WI38 (cell line): ENCODE data around the gene PARP4.
"Not testable (repeated sequence)": the region's sequence is repeated elsewhere in the genome, so short reads cannot be mapped to it uniquely, and the experiment has no call there.

ENCODE experiments used
- H3K4me3 ChIP-seq: 2 replicates; pipeline ENCODE4 v1.5.1; 2011; ENCODE audit warnings: low read depth, mild to moderate bottlenecking, control low read depth, low read length
- TF ChIP-seq, protein P1 (sequence below): IDR thresholded peaks from 2 replicates; pipeline ENCODE4 v1.5.1; 2012; ENCODE audit warnings: low read depth, mild to moderate bottlenecking, control low read depth, low read length

PARP4 gene

DNA sequence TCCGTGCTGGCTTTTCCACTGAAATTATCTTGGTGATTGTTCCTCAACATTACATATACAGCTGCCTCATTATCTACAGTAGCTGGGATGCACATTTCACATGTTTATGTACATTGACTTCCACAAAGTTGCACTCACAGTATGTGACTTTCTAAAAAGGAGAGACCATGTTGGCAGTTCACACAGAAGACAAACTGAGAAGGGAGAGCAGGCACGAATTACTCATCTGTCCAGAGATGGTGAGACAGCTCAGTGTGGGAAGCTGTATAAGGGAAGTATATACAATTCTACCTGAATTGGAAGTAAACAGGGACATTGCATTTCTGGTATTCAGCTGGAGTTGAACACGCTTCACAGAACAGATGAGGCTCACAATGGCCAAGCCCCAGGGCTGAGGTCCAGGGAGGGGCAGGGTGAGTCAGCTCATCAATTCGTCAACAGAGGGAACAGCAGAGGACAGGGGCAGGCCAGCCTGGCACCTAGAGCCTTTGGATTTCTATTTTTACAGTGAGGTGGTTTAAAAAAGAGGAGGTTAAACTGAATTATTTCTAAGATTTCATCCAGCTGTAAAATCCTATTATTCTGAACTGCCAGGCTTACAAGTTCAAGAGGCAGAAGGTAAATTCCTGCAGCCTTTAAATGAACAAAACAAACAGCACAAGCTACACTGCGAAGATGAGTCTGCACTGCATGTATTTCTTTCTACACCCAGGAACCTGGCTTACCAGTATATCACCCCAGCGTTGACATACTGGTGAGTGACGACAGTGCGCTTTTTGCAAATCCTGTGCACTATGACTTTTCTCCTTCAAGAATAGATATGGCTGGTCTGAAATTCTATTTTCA lies 9.8 kb downstream of the PARP4 start:
- no peak overlapping the region for H3K4me3 ChIP-seq
- TF ChIP-seq, protein P1, sequence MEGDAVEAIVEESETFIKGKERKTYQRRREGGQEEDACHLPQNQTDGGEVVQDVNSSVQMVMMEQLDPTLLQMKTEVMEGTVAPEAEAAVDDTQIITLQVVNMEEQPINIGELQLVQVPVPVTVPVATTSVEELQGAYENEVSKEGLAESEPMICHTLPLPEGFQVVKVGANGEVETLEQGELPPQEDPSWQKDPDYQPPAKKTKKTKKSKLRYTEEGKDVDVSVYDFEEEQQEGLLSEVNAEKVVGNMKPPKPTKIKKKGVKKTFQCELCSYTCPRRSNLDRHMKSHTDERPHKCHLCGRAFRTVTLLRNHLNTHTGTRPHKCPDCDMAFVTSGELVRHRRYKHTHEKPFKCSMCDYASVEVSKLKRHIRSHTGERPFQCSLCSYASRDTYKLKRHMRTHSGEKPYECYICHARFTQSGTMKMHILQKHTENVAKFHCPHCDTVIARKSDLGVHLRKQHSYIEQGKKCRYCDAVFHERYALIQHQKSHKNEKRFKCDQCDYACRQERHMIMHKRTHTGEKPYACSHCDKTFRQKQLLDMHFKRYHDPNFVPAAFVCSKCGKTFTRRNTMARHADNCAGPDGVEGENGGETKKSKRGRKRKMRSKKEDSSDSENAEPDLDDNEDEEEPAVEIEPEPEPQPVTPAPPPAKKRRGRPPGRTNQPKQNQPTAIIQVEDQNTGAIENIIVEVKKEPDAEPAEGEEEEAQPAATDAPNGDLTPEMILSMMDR: no peak

DNA sequence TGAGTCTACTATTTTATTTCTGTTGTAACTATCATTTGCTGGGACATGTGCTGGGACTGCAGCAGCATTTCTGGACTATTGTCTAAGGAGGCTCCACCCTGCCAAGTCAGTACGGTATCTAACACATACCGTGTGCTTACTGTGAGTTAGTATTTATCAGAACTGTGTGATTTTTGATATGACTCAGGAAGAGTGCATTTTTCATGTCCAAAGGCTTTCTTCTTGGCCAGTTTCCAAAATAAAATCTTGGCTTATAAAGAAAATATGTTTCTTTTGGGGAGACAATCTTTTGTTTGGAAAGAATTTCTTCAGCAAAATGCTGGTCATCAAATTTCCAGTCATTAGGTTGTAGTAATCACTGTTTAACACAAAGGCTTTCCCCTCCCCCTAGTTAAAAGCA lies 11.6 kb downstream of the PARP4 start:
- no peak overlapping the region for H3K4me3 ChIP-seq
- TF ChIP-seq, protein P1: no peak

DNA sequence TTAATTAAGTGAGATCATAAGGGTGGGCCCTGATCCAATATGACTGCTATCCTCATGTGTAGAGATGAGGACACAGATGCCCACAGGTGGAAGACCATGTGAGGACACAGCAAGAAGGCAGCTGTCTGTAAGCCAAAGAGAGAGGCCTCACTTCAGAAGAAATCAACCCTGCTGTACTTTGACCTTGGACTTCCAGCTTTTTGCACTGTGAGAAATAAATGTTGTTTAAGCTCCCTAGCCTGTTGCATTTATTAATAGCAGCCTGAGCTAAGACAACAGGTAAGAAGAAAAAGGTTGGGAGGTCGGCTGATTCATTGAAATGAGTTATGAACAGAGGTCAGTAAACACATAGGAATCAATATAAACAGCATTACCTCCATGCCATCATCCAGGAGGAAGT lies 14.8 kb downstream of the PARP4 start:
- H3K4me3 ChIP-seq: no peak overlapping the region
- TF ChIP-seq, protein P1: no peak

DNA sequence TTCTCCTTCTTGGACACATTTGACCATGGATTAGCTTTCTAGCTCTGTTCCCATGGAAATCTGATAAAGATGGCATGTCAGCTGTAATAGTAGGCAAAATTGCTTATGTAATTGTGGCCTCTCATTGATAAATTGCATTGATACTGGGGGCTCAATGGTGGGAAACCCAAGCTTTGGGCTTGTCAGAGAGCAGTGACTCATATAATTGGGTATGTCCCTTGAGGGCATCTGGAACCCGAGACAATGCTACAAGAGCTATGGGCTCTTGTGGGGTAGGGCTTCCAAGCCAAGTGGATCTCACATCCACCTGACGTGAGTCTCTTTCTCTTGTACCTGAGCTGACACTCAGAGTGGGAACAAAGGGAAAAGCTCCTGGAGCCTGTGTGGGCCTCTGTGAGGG lies 16.3 kb downstream of the PARP4 start:
- not testable (repeated sequence) for H3K4me3 ChIP-seq

DNA sequence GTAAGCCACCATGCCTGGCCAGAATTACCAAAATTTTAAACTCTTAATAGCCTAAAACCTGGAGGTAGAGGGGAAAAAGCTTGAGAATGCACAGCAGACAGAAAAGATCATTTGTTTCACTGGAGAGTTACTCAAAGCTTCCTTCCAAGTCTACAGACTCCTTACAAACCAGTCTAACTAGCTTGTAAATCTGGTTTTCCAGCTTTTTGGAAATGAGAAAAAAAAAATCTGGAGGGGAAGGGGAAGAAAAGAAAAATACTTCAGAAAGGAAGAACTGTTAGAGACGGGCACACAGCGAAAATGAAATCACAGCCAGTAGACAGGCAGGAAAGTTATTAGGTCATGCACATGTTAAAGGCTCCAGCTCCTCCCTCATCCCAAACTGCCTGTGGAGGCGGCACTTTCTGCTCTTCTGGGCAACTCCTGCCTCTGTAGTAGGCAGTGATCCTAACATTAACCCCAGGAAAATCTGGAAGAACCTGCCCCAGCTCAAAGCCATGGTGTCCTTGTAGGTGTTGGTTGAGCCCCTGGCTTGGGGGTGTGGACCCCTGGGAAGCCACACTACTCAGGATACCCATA lies 17.3 kb downstream of the PARP4 start:
- H3K4me3 ChIP-seq: no peak overlapping the region
- TF ChIP-seq, protein P1: no peak

DNA sequence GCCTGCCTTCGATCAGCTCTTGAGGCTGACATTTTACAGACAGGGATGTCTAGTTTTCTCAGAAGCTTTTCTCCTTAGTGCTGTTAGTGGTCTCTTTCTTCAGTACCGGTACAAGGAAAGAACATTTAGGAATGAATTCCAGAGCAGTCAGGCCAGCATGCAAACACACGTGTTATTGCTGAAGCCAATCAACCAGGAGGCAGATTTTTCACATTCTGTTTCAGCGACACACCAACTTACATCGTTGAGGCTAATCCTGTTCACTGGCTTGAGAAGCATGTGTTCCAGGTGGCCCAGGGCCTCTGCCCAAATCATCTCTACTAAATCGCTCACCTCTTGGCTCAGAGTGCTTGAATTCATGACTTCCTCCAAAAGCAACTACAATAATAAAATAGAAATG lies 19.2 kb downstream of the PARP4 start:
- H3K4me3 ChIP-seq: no peak overlapping the region
- TF ChIP-seq, protein P1: no peak

DNA sequence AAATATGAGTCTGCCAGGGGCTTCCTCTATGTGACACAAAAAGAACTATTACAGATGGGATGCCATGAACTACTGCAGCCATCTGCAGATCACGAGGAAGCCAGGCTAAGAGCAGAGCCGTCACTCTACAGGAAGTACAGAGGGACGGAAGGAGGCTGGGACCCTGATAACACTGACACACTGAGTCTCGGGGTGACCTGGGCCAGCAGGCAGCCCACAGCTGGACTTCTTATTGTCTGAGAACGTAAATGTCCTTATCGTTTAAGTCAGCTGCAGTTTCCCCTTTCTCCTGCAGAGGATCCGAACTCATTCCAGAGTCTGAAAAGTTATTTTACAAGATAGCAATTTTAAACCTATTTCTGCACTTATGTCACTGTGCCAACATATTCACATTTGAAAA lies 20.7 kb downstream of the PARP4 start:
- H3K4me3 ChIP-seq: no peak overlapping the region
- TF ChIP-seq, protein P1: no peak

DNA sequence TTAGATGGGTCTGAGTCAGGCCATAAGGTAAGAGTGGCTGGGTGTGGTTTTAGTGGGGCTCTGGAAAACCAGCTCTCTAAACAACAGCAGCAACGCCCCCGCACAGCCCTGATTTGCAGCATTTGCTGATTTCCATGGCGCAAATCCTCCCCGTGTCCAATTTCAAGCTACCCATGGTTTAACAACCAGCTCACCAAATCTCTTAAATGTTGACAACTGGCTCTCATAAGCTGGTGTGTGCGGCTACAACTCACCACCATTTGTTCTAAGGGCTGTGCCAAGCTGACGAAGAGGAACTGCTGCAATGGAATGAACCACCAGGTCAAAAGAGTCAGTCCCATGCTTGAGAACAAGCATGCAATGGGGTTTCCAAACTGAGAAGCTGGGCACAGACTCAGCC lies 22.9 kb downstream of the PARP4 start:
- TF ChIP-seq, protein P1: no peak
- H3K4me3 ChIP-seq: no peak overlapping the region

DNA sequence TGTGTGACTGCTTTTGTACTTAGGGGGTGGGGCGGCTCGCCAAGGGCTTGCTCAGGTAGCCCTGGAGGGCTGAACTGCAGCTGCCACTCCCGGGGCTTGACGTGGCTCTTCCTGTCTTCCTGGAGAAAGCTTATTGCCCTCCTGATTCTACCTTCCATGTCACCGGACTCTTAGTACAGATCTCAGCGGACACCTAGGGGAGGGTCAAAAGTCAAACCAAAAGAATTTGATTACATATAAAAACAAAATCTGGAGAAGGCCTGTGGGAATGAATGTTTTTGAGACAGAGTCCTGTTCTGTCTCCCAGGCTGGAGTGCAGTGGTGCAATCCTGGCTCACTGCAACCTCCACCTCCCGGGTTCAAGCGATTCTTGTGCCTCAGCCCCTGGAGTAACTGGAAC lies 24.5 kb downstream of the PARP4 start:
- H3K4me3 ChIP-seq: not testable (repeated sequence)

DNA sequence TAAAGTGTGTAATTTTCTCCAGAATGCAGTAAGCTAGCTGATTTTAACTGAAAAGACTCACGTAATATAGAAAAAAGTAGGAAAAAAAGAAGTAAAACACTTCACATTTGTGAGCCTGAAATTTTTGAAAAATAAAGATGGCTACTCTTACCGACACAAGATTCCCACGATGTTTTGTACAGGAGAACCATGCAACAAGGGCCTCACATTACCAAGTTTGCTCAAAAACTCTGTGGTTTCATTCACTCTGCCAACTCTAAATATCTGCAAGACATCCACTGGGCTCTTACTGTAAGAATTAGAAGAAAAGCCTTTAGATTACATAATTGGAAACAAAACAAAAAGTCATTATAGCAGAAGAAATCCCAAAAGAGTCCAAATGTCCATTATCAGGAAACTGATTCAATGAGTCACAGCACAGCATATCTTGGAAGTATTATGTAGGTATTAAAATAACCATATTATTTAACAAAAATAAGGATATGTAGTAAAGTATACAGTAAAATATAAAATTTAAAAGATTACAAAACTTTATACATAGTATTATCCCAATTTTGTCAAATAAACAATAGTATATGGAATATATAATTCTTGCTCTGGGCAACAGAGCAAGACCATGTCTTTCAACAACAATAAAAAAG lies 26.4 kb downstream of the PARP4 start:
- H3K4me3 ChIP-seq: not testable (repeated sequence)
